AG09319 (cell line): ENCODE measurements around the gene CDC14B.
"Not testable (repeated sequence)": the region's sequence is repeated elsewhere in the genome, so short reads cannot be mapped to it uniquely, and the experiment has no call there.

Source experiments
- DNase-seq: peaks from one replicate; pipeline ENCODE4 v3.0.0-alpha.2; 2010; ENCODE audit warnings: low read depth; ENCODE audit errors: extremely low read depth
- TF ChIP-seq, protein P1 (sequence below): IDR thresholded peaks from 2 replicates; pipeline ENCODE4 v1.5.1; 2011; ENCODE audit warnings: low read depth, mild to moderate bottlenecking, inconsistent platforms, low read length, moderate library complexity

Gene CDC14B

DNA sequence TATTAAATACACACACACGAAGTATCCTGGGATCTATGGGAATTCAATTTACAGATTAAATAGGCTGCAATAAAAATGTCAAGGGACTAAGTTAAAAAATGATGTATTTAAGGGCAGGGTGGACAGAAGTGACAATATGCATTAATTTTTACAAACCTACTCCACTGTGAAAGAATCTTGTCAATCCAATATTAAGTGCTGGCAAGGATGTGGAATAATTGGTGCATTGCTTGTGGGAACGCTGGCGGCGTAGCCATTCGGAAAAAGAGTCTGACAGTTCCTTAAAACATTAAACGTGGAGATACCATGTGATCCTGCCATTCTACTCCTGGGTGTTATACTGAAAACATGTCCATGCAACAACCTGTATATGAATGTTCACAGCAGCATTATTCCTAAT, 4.2 kb downstream of the CDC14B start:
- TF ChIP-seq, protein P1, sequence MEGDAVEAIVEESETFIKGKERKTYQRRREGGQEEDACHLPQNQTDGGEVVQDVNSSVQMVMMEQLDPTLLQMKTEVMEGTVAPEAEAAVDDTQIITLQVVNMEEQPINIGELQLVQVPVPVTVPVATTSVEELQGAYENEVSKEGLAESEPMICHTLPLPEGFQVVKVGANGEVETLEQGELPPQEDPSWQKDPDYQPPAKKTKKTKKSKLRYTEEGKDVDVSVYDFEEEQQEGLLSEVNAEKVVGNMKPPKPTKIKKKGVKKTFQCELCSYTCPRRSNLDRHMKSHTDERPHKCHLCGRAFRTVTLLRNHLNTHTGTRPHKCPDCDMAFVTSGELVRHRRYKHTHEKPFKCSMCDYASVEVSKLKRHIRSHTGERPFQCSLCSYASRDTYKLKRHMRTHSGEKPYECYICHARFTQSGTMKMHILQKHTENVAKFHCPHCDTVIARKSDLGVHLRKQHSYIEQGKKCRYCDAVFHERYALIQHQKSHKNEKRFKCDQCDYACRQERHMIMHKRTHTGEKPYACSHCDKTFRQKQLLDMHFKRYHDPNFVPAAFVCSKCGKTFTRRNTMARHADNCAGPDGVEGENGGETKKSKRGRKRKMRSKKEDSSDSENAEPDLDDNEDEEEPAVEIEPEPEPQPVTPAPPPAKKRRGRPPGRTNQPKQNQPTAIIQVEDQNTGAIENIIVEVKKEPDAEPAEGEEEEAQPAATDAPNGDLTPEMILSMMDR, result no peak
- DNase-seq, result no peak

DNA sequence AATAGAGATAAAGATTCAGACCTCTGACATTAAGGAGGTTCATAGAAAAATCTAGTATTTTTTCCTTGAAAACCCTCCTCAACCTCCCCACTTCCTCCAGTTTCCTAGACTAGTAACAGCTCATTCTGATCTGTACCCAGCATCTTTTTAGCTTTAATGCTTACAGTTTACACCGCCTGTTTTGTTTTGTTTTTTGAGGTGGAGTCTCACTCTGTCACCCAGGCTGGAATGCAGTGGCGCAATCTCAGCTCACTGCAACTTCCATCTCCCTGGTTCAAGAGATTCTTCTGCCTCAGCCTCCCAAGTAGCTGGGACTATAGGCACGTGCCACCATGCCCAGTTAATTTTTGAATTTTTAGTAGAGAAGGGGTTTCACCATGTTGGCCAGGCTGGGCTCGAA, 5.0 kb downstream of the CDC14B start:
- not testable (repeated sequence) for DNase-seq

DNA sequence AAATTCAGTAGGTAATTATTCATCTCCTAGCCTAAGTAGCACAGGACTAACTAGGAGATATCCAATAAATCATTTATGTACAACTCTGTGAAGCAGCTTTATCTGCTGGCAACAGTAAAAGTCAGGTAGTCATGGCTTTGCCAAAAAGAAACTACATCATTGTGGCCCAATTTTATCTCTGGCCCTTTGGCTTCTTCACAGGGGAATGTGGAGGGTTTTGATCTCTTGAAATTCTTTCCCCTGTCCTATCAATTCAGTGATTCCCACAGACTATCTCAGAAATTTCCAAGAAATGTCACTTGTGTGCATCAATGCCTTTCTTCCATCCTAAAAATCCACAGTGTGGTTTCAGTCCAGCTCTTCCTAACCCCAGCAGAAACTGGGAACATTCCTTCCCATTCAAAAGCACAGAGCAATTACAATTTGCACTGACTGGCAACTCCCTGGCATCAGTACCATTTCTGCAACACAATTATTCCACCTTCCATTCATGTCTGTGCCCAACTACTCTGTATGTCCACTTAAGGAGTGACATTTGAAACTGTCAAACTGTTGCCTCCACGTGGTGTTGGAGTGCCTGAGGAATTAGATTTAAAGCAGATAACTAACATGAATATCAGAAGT, 6.6 kb downstream of the CDC14B start:
- no peak for DNase-seq
- TF ChIP-seq, protein P1, result no peak

DNA sequence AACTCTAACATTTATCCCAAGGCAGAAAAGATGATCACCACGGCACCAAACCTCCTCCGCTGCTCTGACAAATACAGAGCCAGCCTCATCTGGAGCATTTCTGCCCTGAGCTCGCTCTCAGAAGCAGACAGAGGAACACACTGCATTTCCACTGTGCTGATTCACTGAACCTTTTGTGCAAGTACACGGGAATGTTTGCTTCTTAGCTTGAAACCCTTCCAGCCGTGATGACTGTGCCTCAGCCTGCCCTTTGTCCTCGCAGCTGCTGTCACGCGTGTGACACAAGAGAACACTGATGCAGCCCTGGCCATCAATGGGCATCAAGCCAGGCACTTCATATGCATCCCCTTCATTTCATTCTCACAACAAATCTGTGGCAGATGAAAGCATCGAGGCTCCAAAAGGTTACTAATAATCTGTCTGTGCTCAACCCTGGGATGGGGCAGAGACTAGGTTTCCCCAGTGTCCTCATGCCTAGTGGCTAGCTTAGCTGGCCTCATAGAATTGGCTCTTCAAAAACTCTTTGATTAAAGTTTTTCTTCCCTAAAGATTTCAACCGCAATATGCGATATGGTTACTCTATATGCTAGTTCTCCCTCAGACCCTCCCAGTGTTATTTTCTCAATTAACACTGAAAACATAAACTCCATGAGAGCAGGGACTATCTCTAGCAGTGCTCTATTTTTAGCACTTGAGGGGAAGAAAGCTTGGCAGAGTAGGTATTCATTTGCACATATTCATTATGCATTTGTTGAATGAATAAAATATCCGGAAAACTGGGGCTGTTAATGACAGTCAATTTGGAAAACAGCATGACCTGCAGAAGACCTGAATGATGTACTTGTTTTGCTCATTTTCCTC, 7.3 kb downstream of the CDC14B start:
- DNase-seq, result peak; percentile 62

DNA sequence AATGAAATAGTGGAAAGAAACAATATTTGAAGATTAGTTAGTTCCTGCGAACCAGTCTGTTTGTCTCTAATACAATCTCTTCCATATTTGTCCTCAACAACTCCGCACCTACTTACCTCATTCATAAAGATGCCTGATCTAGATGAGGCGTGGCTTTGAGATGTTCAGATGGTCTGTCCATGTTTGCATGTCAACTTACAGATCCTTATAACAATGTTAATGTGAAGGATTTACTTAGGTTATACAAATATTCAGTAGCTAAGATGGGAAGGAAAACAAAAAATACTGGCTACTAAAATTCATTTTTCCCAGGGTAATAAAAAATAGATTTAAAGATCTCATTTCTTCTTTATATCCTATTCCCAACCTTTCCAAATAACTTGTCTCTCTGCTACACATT, 8.3 kb downstream of the CDC14B start:
- DNase-seq, result no peak
- TF ChIP-seq, protein P1, result no peak

More for the DNA sequence above, 7.3 kb downstream of the CDC14B start:
- TF ChIP-seq, protein P1, result no peak

DNA sequence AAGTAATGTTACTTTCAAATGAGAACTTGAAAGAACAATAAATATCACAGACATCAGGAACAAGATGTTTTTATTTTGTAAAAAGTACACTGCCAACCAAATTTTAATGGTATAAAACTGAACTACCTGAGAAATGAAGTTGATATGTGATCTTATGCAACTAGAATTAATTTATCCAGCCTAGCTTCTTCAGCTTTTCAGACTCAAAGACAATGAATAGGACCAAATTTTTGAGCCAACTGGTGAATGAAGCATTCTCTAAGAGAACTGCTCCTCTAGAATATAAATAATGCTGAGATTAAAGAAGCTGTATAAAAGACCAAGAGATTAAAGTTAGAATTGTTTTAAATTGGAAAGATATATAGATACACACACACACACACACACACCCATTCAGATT, 9.9 kb downstream of the CDC14B start:
- no peak for DNase-seq
- TF ChIP-seq, protein P1, result no peak

DNA sequence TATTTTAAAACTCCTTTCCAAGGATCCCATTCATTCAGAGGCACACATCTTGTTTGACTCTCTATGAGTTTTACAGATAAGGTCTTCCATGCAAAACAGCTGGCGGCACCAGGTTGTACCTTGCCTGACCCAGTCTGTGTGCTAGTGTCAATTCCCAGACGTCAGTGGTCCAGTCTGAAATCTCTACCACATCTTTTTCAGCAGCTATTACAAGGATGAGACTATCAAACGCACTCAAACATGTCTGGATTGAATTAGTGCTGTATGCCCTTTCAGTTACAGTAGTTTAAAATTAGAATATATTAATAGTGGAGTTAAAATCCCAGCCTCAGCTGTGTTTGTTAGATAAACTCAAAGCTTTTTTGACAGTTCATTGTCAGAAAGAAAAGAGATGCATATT, 11.7 kb downstream of the CDC14B start:
- DNase-seq, result no peak
- TF ChIP-seq, protein P1, result no peak
